HepG2 (cell line): Measurements from ENCODE around the gene USP7. TPM values are rescaled to one million over a fixed set of nuclear protein-coding genes. Genes with fewer than 3 reads are reported as not detected.

Experiments
- BCL3 ChIP-seq: sonication (generic); formaldehyde crosslinking; IDR thresholded peaks from 2 replicates; pipeline ENCODE4 v1.5.1; 2020; ENCODE audit warnings: mild to moderate bottlenecking, missing genetic modification reagents, moderate library complexity
- CEBPB ChIP-seq: IDR thresholded peaks from 2 replicates; pipeline ENCODE4 v1.6.1; 2011; ENCODE audit warnings: low read depth, low read length, improper control_type of control experiment, borderline replicate concordance
- HNRNPH1 ChIP-seq: fragments of 200-400 bp; formaldehyde crosslinking; optimal IDR thresholded peaks from 2 replicates; pipeline ENCODE3; 2017; ENCODE audit warnings: mild to moderate bottlenecking, low read depth, low read length
- JARID2 ChIP-seq: sonication (generic); formaldehyde crosslinking; IDR thresholded peaks from 2 replicates; pipeline ENCODE4 v1.8.1; 2023; ENCODE audit warnings: missing genetic modification reagents, inconsistent platforms; ENCODE audit not compliant: insufficient replicate concordance
- SMAD9 ChIP-seq: sonication (generic); formaldehyde crosslinking; IDR thresholded peaks from 2 replicates; pipeline ENCODE4 v1.5.1; 2020; ENCODE audit warnings: mild to moderate bottlenecking, missing genetic modification reagents
- TEAD2 ChIP-seq: sonication (generic); formaldehyde crosslinking; IDR thresholded peaks from 2 replicates; pipeline ENCODE4 v1.9.0; 2021; ENCODE audit warnings: missing genetic modification reagents
- ZFX ChIP-seq: sonication (generic); formaldehyde crosslinking; IDR thresholded peaks from 2 replicates; pipeline ENCODE4 v1.4.0; 2020; ENCODE audit warnings: mild to moderate bottlenecking, low read depth, missing genetic modification reagents, moderate library complexity
- ZNF292 ChIP-seq: sonication (generic); formaldehyde crosslinking; IDR thresholded peaks from 2 replicates; pipeline ENCODE4 v1.8.1; 2022; ENCODE audit warnings: mild to moderate bottlenecking, low read depth, missing genetic modification reagents, borderline replicate concordance
- ZNF816 ChIP-seq: sonication (generic); formaldehyde crosslinking; IDR thresholded peaks from 2 replicates; pipeline ENCODE4 v1.8.0; 2022; ENCODE audit warnings: missing genetic modification reagents, mild to moderate bottlenecking, borderline replicate concordance
- ZNF841 ChIP-seq: sonication (generic); formaldehyde crosslinking; IDR thresholded peaks from 2 replicates; pipeline ENCODE4 v1.8.1; 2023; ENCODE audit warnings: missing genetic modification reagents, borderline replicate concordance
- polyA plus RNA-seq, 8 experiments: library from polyadenylated mRNA; depleted of rRNA in 3 of 8; stranded (reverse) in 7 of 8; unstranded in 1 of 8; fragments of >200 nt; fragmentation: Illumina TruSeq in 4 of 8; extraction: Trizol in 4 of 8; gene quantifications; 2 replicates each; pipeline versions ENCODE4 v1.2.1 to v1.2.3, GENCODE V29; 2011 to 2016; ENCODE audit warnings: low read depth in 4 of 8, missing spikeins in 1 of 8, mixed read lengths in 1 of 8; ENCODE audit not compliant: insufficient read depth in 1 of 8
- total RNA-seq, 5 experiments: library from RNA; depleted of rRNA; stranded (reverse); fragments of >200 nt; fragmentation: Illumina TruSeq; extraction: Trizol; gene quantifications; 2 replicates each; pipeline ENCODE4 v1.2.3, GENCODE V29; 2016; ENCODE audit warnings: low read depth in 1 of 5
- TF ChIP-seq, protein P1 (sequence below): sonication (generic); formaldehyde crosslinking; IDR thresholded peaks from 2 replicates; pipeline ENCODE4 v1.9.0; 2021; ENCODE audit warnings: missing genetic modification reagents, borderline replicate concordance
- TF ChIP-seq, protein P2 (sequence below): sonication (generic); formaldehyde crosslinking; IDR thresholded peaks from 2 replicates; pipeline ENCODE4 v1.4.0; 2020; ENCODE audit warnings: missing genetic modification reagents
- TF ChIP-seq, protein P3 (sequence below): sonication (generic); formaldehyde crosslinking; IDR thresholded peaks from 2 replicates; pipeline ENCODE4 v1.4.0; 2020; ENCODE audit warnings: missing genetic modification reagents, borderline replicate concordance

USP7 gene
- total and polyA plus RNA-seq, 2 of the 13 experiments (the other 11 are each of a cell fraction or from before 2014, with no cell fraction given) = 52.5 to 173 TPM

DNA sequence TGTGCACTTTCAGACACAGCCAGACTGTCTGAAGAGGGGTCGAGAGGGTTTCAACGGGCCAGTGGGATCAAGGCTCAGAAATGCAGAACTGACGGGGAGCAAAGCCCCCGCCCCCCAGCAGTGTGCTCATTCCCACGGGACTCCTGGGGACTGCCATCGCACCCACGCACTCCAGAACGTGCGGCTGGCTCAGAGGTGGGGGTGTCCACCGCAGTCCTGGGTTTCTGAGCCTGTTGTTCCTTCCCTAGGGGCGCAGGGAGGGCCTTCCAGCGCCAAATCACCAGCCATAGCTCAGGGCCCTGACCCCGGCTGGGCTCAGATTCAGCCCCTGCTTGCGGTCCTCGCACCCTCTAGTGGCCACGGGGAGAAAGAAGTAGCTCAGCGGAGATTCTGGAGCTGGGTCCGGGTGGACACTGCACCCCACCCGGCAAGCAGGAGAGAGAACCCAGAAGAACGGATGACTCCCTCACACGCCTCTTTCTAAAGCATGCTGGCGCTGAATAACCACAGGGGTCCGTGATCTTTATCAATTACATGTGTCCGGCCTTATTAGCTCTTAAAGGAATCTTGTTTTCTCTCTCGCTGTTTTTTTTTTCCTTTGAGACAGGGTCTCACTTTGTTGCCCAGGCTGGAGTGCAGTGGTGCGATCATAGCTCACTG lies 45.0 kb upstream of the USP7 start (continued):
- TF ChIP-seq, protein P1, sequence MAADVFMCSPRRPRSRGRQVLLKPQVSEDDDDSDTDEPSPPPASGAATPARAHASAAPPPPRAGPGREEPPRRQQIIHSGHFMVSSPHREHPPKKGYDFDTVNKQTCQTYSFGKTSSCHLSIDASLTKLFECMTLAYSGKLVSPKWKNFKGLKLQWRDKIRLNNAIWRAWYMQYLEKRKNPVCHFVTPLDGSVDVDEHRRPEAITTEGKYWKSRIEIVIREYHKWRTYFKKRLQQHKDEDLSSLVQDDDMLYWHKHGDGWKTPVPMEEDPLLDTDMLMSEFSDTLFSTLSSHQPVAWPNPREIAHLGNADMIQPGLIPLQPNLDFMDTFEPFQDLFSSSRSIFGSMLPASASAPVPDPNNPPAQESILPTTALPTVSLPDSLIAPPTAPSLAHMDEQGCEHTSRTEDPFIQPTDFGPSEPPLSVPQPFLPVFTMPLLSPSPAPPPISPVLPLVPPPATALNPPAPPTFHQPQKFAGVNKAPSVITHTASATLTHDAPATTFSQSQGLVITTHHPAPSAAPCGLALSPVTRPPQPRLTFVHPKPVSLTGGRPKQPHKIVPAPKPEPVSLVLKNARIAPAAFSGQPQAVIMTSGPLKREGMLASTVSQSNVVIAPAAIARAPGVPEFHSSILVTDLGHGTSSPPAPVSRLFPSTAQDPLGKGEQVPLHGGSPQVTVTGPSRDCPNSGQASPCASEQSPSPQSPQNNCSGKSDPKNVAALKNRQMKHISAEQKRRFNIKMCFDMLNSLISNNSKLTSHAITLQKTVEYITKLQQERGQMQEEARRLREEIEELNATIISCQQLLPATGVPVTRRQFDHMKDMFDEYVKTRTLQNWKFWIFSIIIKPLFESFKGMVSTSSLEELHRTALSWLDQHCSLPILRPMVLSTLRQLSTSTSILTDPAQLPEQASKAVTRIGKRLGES (CRISPR knock-in tag) = no peak
- TF ChIP-seq JARID2 (CRISPR knock-in tag) (no peak), TEAD2 (CRISPR knock-in tag) (no peak), SMAD9 (CRISPR knock-in tag) (0 out of 2 replicates have a peak, but pooled peaks have one; percentile 32), ZNF816 (CRISPR knock-in tag) (peak; percentile 81; the same call in 1 of the 2 replicates), CEBPB (no peak), HNRNPH1 (no peak), BCL3 (CRISPR knock-in tag) (peak; percentile 84), ZNF841 (no peak), ZNF292 (CRISPR knock-in tag) (peak; percentile 95), ZFX (CRISPR knock-in tag) (peak; percentile 80)
- TF ChIP-seq, protein P2, sequence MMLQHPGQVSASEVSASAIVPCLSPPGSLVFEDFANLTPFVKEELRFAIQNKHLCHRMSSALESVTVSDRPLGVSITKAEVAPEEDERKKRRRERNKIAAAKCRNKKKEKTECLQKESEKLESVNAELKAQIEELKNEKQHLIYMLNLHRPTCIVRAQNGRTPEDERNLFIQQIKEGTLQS = peak; percentile 62; the same call in 1 of the 2 replicates
- TF ChIP-seq, protein P3, sequence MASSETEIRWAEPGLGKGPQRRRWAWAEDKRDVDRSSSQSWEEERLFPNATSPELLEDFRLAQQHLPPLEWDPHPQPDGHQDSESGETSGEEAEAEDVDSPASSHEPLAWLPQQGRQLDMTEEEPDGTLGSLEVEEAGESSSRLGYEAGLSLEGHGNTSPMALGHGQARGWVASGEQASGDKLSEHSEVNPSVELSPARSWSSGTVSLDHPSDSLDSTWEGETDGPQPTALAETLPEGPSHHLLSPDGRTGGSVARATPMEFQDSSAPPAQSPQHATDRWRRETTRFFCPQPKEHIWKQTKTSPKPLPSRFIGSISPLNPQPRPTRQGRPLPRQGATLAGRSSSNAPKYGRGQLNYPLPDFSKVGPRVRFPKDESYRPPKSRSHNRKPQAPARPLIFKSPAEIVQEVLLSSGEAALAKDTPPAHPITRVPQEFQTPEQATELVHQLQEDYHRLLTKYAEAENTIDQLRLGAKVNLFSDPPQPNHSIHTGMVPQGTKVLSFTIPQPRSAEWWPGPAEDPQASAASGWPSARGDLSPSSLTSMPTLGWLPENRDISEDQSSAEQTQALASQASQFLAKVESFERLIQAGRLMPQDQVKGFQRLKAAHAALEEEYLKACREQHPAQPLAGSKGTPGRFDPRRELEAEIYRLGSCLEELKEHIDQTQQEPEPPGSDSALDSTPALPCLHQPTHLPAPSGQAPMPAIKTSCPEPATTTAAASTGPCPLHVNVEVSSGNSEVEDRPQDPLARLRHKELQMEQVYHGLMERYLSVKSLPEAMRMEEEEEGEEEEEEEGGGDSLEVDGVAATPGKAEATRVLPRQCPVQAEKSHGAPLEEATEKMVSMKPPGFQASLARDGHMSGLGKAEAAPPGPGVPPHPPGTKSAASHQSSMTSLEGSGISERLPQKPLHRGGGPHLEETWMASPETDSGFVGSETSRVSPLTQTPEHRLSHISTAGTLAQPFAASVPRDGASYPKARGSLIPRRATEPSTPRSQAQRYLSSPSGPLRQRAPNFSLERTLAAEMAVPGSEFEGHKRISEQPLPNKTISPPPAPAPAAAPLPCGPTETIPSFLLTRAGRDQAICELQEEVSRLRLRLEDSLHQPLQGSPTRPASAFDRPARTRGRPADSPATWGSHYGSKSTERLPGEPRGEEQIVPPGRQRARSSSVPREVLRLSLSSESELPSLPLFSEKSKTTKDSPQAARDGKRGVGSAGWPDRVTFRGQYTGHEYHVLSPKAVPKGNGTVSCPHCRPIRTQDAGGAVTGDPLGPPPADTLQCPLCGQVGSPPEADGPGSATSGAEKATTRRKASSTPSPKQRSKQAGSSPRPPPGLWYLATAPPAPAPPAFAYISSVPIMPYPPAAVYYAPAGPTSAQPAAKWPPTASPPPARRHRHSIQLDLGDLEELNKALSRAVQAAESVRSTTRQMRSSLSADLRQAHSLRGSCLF (CRISPR knock-in tag) = no peak
